GM18526 (cell line): Measurements from ENCODE around the gene FARS2.

Source experiments
- POLR2A ChIP-seq: IDR thresholded peaks from 3 replicates; pipeline ENCODE4 v1.6.1; 2011; ENCODE audit not compliant: insufficient read length; ENCODE audit errors: extremely low read depth

FARS2 gene

GRCh38 chr6:5598123-5598522 is 336.8 kb downstream of the FARS2 start:
- TF ChIP-seq POLR2A = no peak

GRCh38 chr6:5599127-5599526 is 337.8 kb downstream of the FARS2 start:
- no peak for TF ChIP-seq POLR2A

GRCh38 chr6:5605937-5606336 is 344.6 kb downstream of the FARS2 start:
- TF ChIP-seq POLR2A = no peak

GRCh38 chr6:5606546-5606945 is 345.2 kb downstream of the FARS2 start:
- TF ChIP-seq POLR2A = no peak

- no peak for TF ChIP-seq POLR2A
Observed at GRCh38 chr6:5610640-5611039, 349.3 kb downstream of the FARS2 start.

GRCh38 chr6:5617179-5617578 is 355.9 kb downstream of the FARS2 start:
- TF ChIP-seq POLR2A = no peak

GRCh38 chr6:5619249-5619648 is 357.9 kb downstream of the FARS2 start:
- no peak for TF ChIP-seq POLR2A

GRCh38 chr6:5622276-5623005 is 361.1 kb downstream of the FARS2 start:
- TF ChIP-seq POLR2A = no peak

- no peak for TF ChIP-seq POLR2A
Observed at GRCh38 chr6:5623769-5624168, 362.5 kb downstream of the FARS2 start.

- no peak for TF ChIP-seq POLR2A
Observed at GRCh38 chr6:5624256-5624655, 362.9 kb downstream of the FARS2 start.

- no peak for TF ChIP-seq POLR2A
Observed at GRCh38 chr6:5626727-5627426, 365.6 kb downstream of the FARS2 start.

- TF ChIP-seq POLR2A = no peak
Observed at GRCh38 chr6:5630636-5631035, 369.3 kb downstream of the FARS2 start.

GRCh38 chr6:5632348-5632935 is 371.1 kb downstream of the FARS2 start:
- TF ChIP-seq POLR2A = no peak

- TF ChIP-seq POLR2A = no peak
Observed at GRCh38 chr6:5634525-5634924, 373.2 kb downstream of the FARS2 start.

GRCh38 chr6:5636210-5637030 is 375.1 kb downstream of the FARS2 start:
- no peak for TF ChIP-seq POLR2A

GRCh38 chr6:5637714-5638113 is 376.4 kb downstream of the FARS2 start:
- no peak for TF ChIP-seq POLR2A

- no peak for TF ChIP-seq POLR2A
Observed at GRCh38 chr6:5638666-5639065, 377.4 kb downstream of the FARS2 start.
